ENCODE data around the gene CISD3. TPM values are rescaled to one million over a fixed set of nuclear protein-coding genes. Genes with fewer than 3 reads are reported as not detected.

Gene CISD3
- total RNA-seq, 1 experiment from 2014 or later, result 101 TPM

DNA sequence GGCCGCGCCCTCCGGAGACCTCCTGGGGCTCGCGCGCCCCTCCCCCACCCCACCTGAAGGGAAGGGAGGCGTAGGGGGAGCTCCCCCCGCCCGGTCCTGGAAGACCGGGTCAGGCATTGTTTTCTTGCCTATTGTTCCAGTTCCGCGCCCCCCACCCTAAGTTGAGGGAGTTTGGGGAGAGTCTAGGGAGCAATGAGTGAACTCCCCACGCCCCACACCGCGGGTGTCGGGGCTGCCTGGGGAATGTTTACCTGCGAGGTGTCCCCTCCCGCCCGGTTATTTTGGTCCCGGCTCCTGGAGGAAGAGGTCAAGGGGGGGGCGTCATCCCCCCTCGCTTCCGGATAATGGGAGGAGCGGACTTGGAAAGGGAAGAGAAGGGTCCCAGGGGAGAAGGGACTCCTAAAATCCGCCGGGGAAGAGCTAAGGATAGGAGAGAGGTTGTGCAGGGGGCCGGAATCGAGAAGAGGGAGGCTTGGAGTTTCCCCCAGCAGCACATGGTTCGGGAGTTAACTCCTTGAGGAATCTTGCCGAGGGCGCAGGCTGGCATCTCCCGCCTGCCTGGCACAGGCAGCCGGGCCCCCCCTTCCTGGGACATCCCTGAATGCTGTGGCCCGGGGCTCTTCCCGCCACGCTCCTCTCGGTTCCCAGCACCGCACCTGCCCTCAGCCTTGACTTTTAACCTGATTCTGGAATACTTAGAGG, 24.2 kb upstream of the CISD3 start:
- TF ChIP-seq, protein P1, sequence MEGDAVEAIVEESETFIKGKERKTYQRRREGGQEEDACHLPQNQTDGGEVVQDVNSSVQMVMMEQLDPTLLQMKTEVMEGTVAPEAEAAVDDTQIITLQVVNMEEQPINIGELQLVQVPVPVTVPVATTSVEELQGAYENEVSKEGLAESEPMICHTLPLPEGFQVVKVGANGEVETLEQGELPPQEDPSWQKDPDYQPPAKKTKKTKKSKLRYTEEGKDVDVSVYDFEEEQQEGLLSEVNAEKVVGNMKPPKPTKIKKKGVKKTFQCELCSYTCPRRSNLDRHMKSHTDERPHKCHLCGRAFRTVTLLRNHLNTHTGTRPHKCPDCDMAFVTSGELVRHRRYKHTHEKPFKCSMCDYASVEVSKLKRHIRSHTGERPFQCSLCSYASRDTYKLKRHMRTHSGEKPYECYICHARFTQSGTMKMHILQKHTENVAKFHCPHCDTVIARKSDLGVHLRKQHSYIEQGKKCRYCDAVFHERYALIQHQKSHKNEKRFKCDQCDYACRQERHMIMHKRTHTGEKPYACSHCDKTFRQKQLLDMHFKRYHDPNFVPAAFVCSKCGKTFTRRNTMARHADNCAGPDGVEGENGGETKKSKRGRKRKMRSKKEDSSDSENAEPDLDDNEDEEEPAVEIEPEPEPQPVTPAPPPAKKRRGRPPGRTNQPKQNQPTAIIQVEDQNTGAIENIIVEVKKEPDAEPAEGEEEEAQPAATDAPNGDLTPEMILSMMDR (IDR thresholded peaks at IDR 0.05; ENCODE audit: unreplicated experiment), result peak; percentile 29
- DNase-seq, result peak; percentile 80
- CTCF ChIA-PET, result interaction anchor here (0.6 to 6.2 kb wide), 14 partner anchors 8 to 469 kb away, joined by 3 to 38 read pairs (median 6); partner anchors contain the start of genes CISD3 and PLXDC1
- Mint-ChIP-seq H3K4me1 (ENCODE audit: low read depth, unreplicated experiment) (peaks cover 40% of the 10 kb centered on the region), H3K27me3 (ENCODE audit: unreplicated experiment) (no peaks in the 10 kb centered on the region), H3K9me3 (ENCODE audit: low read depth, unreplicated experiment) (no peaks in the 10 kb centered on the region), H3K36me3 (ENCODE audit: insufficient read depth, unreplicated experiment) (peaks cover 93% of the 10 kb centered on the region), H3K4me3 (ENCODE audit: low read depth, unreplicated experiment) (peak overlapping the region; percentile 85), H3K27ac (ENCODE audit: unreplicated experiment) (peak overlapping the region; percentile 90)
- no TSS peak for BruUV-seq (replicated peaks)
- intact Hi-C loops (cut with micrococcal nuclease; ENCODE audit: unreplicated experiment), result loop anchor here (1.0 kb wide), 1 partner anchor 43 kb away; no protein-coding TSS in a partner anchor

GRCh38 chr17:38706505-38707216, 23.5 kb upstream of the CISD3 start:
- peaks cover 40% of the 10 kb centered on the region for H3K4me1 Mint-ChIP-seq (ENCODE audit: low read depth, unreplicated experiment)
- peaks cover 94% of the 10 kb centered on the region for H3K36me3 Mint-ChIP-seq (ENCODE audit: insufficient read depth, unreplicated experiment)
- TF ChIP-seq, protein P1 (IDR thresholded peaks at IDR 0.05; ENCODE audit: unreplicated experiment), result no peak
- peak; percentile 42 for DNase-seq
- no peaks in the 10 kb centered on the region for H3K9me3 Mint-ChIP-seq (ENCODE audit: low read depth, unreplicated experiment)
- peak overlapping the region; percentile 85 for H3K4me3 Mint-ChIP-seq (ENCODE audit: low read depth, unreplicated experiment)
- no peaks in the 10 kb centered on the region for H3K27me3 Mint-ChIP-seq (ENCODE audit: unreplicated experiment)
- intact Hi-C loops (cut with micrococcal nuclease; ENCODE audit: unreplicated experiment), result loop anchor here (1.0 kb wide), 1 partner anchor 43 kb away; no protein-coding TSS in a partner anchor
- TSS peak; percentile 12 for BruUV-seq (replicated peaks)
- CTCF ChIA-PET, result interaction anchor here (0.5 to 6.2 kb wide), 11 partner anchors 12 to 1106 kb away, joined by 3 to 38 read pairs (median 7); partner anchors contain the start of genes CISD3 and PLXDC1
- peak overlapping the region; percentile 90 for H3K27ac Mint-ChIP-seq (ENCODE audit: unreplicated experiment)

GRCh38 chr17:38707678-38708351, 22.3 kb upstream of the CISD3 start:
- peak overlapping the region; percentile 85 for H3K4me3 Mint-ChIP-seq (ENCODE audit: low read depth, unreplicated experiment)
- intact Hi-C loops (cut with micrococcal nuclease; ENCODE audit: unreplicated experiment), result no loop called here
- no TSS peak for BruUV-seq (replicated peaks)

More at GRCh38 chr17:38707678-38708351, 22.3 kb upstream of the CISD3 start:
- CTCF ChIA-PET, result interaction anchor here (0.7 to 2.8 kb wide), 3 partner anchors 27 to 42 kb away, joined by 3 to 9 read pairs (median 4); no protein-coding TSS in a partner anchor
- Mint-ChIP-seq H3K4me1 (ENCODE audit: low read depth, unreplicated experiment) (peaks cover 40% of the 10 kb centered on the region), H3K9me3 (ENCODE audit: low read depth, unreplicated experiment) (no peaks in the 10 kb centered on the region), H3K27me3 (ENCODE audit: unreplicated experiment) (no peaks in the 10 kb centered on the region), H3K27ac (ENCODE audit: unreplicated experiment) (no peak overlapping the region), H3K36me3 (ENCODE audit: insufficient read depth, unreplicated experiment) (peaks cover 90% of the 10 kb centered on the region)
- TF ChIP-seq, protein P1 (IDR thresholded peaks at IDR 0.05; ENCODE audit: unreplicated experiment), result no peak
- DNase-seq, result no peak

Measured in Calu3 (cell line).